ENCODE measurements around the gene SOD3.

The SOD3 gene

DNA sequence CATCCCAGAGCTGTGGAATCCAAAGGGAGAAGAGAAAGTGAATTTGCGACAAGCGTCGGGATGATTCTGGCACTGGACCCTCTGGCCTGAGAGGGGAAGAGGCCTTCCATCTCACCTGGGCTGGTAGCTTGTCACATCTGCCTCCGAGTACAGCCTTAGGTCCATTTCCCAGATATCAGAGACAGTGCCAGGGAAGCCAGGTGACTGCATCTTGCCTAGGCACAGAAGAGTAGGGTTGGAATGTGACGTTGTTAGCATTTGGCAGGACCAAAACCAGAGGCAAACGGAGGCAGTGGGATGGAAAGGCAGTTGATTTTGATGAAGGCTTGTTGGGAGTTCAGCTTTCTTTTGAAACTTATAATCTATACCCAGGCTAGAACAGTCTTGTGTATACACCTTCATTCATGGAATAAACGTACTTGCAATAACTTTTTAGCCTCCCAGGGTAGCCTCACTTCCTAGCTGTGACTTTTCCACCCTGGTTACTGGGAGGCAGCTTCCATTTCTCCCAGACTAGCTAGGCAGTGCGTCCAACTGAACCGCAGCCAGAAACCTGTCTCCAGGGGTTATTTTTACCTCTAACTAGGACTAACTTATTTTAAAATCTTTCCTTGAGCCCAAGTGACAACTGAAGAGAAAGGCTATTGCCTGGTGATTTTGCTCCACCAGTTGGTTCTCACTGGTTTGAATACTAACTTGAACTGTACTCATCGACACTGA is 5.9 kb downstream of the SOD3 start:
- DNase-seq (ENCODE audit: extremely low read depth in 1 of 2, low read depth in 1 of 2): no peak

DNA sequence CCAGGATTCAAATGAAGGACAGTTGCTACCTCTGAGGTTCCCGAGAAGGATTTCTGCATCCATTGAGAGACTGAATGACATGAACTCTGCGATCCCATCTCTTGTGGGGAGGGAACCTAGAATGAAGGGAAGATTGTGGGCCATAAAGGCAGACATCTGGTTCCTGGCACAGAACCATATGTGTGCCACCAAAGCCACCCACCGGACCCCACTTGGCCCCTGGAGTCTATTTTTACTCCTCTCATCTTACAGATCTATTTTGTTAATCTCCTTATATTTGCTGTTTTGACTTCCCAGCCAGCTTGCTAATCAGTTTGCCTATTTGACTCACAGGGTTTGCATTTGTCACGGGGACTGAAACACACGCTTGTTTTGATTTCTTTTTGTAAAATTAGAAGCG is 7.3 kb downstream of the SOD3 start:
- no peak for DNase-seq (ENCODE audit: extremely low read depth in 1 of 2, low read depth in 1 of 2)

DNA sequence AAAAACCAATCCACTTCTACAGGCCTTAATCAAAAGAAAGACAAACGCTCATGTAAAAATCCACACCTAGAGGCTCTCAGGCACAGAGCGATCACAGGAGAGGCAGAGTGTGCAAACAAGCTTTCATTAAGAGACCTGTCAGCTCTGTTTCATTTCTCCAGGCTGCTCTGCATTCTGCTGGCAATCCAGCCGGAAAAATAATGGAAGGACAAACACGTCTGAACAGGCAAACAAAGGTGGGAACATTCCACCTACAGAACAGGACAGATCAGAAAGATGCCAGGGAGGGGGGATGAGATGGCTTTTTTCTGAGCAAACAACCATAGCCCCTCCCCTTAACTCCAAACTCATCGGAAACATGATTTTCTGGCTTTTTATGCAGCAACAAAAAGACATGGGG is 9.7 kb downstream of the SOD3 start:
- DNase-seq (ENCODE audit: extremely low read depth in 1 of 2, low read depth in 1 of 2): no peak

DNA sequence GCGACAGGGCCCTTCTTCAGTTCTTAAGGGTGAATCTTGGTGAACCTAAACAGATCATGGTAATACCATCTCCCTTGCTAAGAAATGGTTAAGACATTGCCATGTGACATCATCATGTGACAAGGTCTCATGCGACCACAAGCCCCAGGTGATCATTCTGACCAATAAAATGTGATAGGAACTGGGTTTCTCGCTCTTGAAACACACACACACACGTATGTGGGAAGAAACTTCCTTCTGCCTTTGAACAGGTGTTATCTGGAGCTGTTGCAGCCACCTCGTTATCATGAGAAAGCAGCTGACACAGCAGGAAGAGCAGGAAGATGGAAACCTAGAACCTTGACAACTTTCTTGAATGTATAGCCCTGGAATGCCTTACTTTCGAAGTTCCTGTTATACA is 10.2 kb downstream of the SOD3 start:
- DNase-seq (ENCODE audit: extremely low read depth in 1 of 2, low read depth in 1 of 2): no peak

DNA sequence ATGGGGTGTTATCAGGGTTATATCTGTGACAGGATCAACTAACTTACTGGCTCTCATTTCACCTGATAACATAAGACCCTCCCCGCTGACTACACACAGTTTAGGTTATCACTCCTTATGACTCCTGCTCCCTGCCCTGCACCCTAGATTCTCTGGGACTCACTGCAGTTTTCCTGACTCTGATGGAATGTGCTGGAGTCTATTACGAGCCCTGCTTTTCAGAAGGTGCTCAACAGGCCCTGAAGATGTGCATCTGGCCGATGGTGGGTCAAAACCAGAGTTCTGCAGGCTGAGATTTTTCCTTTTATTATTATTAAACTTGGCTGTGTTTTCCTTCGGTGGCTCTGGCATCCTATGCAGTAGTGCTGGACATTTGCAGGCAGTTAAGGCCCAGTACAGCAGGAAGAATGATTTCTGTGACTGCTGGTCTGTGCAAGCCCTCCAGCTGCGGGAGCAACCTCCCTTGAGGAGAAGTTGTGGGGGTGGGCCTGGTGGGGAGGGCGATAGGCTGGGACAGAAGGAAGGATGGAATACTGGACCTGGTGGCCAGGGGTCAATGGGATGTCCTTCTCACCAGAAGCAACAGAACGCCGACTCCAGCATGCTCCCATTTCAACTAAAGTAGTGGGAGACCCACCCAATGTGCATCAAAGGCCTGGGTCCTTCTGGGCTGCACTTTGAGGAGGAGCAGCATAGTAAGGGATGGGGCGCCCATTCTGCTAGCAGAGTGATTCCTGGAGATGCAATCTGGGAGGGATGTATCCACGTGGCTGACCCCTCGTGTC is 11.0 kb downstream of the SOD3 start:
- DNase-seq (ENCODE audit: extremely low read depth in 1 of 2, low read depth in 1 of 2): no peak

DNA sequence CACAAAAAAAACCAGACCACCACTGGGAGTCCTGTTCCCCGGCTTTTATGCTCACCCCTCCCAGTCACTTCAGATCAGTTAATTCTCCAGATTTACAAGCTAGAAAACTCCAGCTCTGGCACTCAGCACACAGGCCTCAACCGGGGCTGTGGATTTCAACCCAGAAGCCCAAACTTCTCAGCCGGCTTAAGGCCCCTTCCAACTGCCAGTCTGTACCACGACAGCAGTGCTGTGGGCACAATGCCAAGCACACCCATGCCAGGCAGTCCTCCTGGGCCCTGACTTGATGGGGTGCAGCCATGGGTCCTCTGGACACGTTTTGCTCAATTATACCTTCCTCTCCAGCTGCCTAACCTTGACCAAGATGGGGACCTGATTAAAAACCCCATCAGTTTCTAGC is 12.2 kb downstream of the SOD3 start:
- DNase-seq (ENCODE audit: extremely low read depth in 1 of 2, low read depth in 1 of 2): no peak

DNA sequence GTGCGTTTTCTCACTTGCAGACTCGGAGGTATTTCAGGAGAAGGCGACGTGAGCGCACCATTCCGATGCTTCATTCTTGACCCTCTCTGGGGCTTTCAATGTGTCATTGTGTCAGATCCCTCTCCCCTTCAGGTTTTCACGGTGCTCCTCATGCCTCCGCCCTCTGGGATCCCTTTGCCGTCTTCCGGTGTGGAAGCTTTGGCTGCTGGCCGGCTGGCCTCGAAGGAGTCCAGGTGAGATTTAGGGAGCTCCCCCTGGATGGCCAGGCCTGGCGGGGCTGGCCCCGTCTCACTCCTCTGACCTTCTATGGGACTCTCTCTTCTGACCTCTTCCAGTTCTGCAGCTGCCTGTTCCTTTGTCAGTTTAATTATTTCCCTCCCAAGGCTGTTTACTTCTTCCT is 12.9 kb downstream of the SOD3 start:
- no peak for DNase-seq (ENCODE audit: extremely low read depth in 1 of 2, low read depth in 1 of 2)

DNA sequence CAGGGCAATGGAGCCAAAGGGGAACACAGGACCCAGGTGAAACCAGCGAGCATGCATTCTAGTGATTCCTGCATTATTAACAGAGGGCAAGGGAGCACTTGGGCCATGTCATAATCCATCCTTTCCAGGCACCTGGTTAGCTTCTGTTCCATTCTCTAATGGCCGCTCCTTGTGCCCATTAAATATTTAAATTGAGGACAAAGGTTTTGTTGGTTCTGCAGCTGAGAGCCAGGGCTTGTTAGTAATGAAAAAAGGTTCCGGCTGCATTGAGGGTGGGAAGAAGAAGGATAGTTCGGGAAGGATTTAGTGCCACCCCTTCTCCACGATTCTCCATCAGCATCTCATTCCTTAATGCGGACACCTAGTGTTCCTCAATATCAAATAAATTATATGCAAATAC is 13.6 kb downstream of the SOD3 start:
- no peak for DNase-seq (ENCODE audit: extremely low read depth in 1 of 2, low read depth in 1 of 2)

DNA sequence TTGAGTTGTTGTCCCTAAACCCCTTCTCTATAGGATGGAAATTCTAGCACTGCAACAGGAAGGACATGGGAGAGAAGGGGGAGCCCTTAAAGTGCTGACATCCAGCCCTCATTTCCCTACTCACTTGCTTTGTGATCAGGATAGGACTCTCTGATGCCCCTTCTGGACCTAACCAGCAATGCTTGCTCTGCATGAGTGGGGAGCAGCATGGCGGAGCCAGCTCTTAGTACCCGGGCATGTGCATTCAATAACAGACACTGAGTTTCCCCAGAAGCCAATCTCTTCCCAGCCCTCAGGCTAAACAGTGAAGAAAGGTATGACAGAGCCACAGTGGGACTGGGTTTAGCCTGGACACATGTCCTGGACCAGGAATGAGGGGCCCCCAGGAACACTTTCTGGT is 14.0 kb downstream of the SOD3 start:
- DNase-seq (ENCODE audit: extremely low read depth in 1 of 2, low read depth in 1 of 2): no peak

DNA sequence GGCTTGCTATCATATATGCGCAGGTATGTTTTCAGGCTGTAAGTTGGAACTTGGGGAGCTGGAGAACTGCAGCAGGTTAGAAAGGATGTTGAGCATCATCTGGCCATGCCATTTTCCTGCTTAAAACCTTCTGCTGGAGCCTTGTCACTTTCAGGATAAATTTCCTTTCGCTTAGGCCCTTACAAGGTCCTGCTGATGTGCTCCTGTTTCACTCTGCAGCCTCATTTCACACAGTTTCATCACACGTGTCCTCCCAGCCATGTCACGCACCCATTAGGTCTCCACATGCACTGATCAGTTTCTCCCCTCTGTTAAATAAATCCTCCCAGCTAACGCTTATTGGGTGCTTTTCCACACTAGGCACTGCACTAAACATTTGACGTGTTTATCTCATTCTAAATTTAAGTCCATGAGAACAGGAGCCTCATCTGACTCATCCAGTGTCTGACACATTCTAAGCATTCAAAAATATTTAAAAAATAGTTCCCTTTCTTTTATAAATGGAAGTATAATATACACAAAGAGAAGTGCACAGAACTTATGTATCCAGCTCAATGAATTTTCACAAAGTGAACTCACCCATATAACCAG is 14.5 kb downstream of the SOD3 start:
- no peak for DNase-seq (ENCODE audit: extremely low read depth in 1 of 2, low read depth in 1 of 2)

DNA sequence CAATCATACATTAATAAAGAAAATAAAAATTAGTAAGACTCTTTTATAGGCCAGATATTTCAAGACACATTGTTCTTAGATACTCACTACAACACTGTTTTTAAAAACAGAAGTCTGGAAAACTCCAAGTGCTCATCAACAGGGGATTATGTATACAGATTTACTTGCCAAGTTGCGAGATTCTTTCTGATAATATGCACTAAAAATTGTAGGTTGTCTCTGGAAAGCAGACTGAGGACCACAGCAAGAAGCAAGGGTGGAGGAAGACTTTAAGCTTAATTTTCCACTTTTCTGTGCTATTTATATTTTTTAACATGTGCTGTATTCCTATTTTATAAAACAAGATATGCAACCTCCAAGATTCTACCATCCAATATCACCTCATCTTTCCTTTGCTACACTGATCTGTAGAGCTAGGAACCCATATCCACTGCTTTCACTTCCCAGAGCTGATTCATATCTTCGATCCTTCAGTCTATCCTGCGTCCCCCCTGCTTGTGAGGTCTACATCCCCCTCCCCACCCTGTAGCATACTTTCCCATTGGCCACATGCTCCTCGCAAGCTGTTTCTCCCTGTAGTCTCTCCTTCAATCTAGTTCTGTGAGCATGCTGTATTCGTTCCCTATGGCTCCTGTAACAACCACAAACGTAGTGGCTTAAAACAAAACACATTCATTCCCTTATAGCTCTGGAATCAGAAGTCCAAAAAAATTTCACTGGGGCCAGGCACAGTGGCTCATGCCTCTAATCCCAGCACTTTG is 15.7 kb downstream of the SOD3 start:
- no peak for DNase-seq (ENCODE audit: extremely low read depth in 1 of 2, low read depth in 1 of 2)

DNA sequence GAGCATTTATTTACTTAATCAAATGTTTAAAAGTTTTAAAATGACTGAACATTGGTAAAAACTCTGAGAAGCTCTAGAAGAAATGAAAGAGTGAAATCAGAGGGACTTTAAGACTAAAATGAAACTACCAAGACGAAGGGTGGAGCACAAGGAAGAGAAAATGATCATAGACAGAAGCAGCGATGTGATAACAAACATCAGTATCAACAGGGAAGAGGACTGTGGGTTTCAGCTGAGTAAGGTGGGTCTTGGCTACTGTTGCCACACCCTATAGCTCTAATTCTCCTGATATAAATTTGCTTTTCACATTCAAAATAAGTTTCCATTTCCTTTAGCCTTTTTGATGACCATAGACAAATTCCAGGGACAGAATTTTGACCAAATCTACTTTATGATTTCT is 18.4 kb downstream of the SOD3 start:
- no peak for DNase-seq (ENCODE audit: extremely low read depth in 1 of 2, low read depth in 1 of 2)

DNA sequence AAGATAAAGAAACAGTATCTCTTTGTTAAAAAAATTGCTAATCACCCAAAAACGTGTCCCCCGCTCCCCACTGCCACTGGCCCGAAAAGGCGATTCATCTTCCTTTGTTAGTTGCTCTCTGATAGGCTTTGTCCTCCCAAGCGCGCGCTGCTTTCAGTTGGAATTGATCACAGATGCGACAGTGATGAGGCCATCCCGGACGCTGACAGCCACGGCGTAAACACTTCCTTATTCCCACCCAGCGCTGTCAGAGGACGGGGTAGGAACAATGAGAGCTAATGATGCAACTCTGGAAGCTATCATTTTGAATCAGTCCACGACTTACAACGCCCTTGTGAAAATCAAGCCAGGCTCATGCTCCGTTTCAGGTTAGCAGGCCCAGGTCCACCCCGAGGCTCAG is 21.4 kb downstream of the SOD3 start:
- DNase-seq (ENCODE audit: extremely low read depth in 1 of 2, low read depth in 1 of 2): no peak

DNA sequence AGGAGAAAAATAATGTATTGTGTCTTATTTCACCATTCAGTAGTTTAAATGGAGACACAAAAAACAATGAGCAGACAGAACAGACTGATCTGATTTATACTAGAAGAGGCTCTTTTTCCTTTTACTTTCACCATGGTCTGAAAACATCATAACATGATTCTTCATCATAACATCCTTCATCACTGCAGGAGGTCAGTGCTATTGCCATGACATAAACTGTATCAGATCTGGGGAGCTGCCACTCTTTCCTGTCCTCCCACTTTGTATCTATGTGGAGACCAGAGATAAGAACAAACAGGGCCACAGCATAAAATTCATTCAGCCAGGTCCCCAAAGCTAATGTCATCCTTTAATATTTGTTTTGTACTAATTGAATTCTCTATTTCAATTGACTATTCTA is 25.2 kb downstream of the SOD3 start:
- no peak for DNase-seq (ENCODE audit: extremely low read depth in 1 of 2, low read depth in 1 of 2)

DNA sequence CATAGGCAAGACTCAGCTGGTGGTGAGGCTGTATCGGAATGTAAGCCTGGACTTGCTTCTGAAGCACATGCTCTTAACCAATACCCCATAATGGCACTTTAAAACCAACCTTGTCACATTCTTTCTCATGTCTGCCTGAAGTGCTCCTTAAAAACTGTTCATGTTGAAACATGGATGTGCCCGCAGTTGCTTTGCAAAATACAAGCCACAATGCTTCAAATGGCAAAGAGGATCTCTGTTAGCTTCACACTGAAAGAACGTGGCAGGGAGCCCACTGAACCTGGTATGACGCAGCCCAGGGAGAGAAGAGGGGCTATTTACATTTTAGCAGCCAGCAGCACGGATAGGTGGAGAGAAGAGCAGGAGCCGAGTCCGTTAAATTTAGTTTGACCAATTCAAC is 29.3 kb downstream of the SOD3 start:
- no peak for DNase-seq (ENCODE audit: extremely low read depth in 1 of 2, low read depth in 1 of 2)

DNA sequence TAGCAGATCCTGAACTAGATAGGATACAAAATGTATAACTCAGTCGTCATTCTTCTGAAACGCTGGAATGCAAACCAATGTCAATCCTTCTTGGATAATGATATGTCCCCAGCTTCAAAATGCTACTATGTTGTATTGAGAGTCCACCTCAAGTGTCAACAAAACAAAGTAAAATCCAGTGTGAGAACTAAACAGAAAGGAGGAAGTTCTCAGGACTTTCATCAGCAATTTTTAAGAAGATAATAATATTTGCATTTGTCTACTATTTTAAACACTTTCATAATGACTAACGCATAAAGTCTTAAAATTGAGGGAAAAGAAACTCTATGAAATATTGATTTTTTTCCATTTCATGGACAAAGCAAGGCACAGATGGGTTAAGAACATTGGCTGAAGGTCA is 36.3 kb downstream of the SOD3 start:
- no peak for DNase-seq (ENCODE audit: extremely low read depth in 1 of 2, low read depth in 1 of 2)

DNA sequence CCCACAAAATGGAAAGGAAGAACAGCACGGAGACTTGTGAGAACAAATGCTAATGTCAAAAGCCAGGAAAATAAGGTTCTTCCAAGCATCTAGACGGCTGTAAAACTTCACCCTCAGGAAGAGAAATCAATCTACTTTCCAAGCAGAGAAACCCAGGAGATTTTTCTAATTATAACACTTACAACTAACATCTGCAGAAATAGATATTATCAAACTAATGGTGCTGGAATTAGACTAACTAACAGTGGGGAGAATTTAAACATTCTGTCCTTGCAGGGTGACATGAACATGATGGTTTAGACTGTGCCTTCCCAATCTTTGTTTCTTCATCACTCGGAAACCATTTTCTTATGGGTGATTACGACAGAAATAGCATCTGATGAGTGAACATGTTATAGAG is 40.3 kb downstream of the SOD3 start:
- DNase-seq (ENCODE audit: extremely low read depth in 1 of 2, low read depth in 1 of 2): no peak

DNA sequence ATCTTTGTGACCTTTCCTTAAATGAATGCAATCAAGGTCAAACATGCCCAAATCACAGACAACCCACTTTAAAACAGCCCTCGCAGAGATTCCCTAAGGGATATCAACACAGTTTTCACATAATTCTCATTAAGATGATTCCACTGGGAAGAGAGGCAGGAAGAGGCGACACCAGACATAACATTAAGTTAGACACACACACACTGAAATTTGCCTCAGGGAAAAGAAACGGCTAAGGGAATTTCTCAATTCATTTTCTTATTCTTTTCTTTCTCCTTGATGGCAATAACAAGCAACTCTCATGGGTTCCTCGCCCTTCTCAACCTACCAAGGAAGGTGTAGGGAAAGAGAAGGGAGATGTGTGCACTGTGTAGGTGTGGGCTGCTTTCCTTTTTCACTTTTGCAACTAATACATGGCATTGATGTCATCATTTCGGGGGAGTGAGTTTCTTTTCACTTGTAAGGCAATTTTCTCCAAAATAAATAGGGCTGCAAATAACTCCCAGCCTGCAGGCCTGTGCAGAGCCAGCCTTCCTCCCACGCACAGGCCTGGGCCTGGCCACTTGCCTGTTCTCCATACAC is 41.4 kb downstream of the SOD3 start:
- DNase-seq (ENCODE audit: extremely low read depth in 1 of 2, low read depth in 1 of 2): no peak

DNA sequence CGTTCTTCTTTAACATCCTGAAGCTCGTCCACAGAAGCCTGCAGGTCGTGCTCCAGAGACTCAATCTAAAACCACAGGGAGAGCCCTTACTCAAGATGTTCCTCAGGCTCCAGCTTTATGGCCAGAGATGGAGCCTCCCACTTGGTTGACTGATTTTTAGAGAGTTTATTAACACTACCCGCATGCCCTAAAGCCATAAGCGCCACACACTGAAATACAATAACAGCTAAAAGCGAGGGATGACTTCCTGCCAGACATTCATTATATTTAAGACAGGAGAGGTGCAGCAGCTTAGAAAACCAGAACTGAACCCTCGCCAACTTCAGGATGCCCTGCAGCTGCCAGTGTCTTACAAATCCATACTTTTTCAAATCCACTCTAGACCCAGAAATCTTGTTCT is 42.0 kb downstream of the SOD3 start:
- DNase-seq (ENCODE audit: extremely low read depth in 1 of 2, low read depth in 1 of 2): no peak

DNA sequence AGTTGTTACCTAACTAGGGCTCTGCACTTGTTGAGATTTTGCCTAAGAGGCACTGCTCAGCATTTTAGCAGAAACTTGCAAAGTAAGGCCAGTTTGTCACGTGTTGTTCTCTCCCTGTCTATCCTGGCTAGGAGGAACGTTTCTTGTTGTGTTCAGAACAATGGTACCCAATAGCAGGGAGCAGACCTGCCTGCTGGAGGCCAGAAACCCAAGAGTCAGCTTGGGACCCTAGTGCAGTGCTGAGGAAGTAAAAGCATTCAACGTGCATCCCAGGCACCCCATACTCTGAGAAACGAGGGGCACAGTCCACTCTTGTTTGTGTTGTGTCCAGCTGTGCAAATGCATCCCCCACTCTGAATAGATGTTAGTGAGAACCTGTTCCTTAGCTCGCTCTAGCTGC is 42.4 kb downstream of the SOD3 start:
- no peak for DNase-seq (ENCODE audit: extremely low read depth in 1 of 2, low read depth in 1 of 2)

DNA sequence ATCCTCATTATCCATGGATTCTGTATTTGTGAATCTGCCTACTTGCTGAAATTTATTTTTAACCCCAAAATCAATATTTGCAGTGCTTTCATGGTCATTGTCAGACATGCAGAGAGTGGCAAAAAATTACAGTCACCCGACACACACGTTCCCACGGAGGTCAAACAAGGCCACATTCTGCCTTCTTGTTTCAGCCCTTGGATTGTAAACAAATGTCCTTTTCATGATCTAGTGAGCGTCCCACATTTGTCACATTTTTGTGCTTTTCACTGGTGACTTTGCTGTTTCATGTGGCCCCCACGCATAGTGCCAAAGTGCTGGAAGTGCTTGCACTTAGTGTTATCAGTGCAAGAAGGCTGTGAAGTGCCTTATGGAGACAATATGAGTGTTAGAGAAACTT is 45.0 kb downstream of the SOD3 start:
- no peak for DNase-seq (ENCODE audit: extremely low read depth in 1 of 2, low read depth in 1 of 2)
